EL (cell line): ENCODE data around the gene ARL2.

Experiments
- DNase-seq: peaks from one replicate; pipeline ENCODE4 v3.0.0-alpha.2; 2016

ARL2 gene

DNA sequence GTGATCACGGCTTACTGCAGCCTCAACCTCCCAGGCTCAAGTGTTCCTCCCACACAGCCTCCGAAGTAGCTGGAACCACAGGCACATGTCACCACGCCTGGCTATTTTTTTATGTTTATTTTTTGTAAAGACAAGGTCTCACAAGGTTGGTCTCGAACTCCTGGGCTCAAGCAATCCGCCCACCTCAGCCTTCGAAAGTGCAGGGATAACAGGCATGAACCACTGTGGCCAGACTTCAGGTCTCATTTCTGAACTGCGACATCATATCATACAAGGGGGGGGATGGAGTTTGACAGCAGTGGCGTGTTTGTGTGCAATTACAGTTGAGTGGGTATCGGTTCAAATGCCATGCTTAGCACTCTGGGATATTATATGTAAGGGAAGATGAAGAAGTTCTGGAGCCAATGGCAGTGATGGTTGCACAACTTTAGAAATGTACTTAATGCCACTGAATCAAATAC is 37.5 kb downstream of the ARL2 start:
- no peak for DNase-seq

DNA sequence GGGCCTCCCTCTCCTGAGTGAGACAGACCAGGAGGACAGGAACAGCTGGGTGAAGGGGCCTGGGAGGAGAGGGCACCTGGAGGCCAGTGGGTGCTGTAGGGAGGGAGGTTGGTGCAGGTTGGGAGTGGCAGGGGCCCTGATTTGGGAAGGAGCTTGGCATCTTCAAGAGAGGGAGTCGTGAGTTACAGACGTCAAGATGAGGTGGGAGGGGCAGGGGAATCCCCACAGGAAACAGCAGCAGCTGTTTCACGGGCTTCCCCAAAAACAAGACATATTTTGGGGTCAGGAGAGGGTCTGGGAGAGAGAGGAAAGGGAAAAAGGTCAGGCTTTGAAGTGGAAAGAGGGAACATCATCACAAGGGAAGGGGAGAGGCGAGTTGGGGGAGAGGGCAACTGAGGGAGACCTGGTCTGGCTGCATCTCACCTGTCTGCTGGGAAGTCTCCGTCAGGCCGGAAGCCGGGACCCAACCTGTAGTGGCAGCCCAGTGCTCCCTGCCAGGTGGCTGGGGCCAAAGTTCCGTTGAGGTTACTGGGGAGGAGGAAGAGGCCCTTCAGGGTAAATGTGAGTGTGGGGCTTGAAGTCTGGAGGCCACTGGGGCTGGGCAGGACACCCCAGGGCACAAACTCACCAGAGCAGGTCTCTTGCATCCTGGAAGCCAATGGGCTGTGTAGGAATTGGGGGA is 40.0 kb downstream of the ARL2 start:
- DNase-seq, result no peak

DNA sequence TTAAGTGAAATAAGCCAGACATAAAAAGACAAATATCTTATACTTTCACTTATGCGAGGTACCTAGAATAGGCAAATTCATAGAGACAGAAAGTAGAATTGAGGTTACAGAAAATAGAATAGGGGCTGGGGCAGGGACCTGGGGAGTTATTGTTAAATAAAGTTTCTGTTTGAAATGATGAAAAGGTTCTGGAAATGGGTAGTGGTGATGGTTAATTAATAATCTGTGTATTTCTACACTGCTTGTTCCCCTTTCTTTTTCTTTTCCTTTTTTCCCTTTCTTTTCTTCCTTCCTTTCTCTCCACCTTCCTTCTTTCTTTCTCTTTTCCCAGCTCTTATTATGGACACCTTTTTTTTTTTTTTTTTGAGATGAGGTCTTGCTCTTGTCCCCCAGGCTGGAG is 41.6 kb downstream of the ARL2 start:
- DNase-seq, result no peak

DNA sequence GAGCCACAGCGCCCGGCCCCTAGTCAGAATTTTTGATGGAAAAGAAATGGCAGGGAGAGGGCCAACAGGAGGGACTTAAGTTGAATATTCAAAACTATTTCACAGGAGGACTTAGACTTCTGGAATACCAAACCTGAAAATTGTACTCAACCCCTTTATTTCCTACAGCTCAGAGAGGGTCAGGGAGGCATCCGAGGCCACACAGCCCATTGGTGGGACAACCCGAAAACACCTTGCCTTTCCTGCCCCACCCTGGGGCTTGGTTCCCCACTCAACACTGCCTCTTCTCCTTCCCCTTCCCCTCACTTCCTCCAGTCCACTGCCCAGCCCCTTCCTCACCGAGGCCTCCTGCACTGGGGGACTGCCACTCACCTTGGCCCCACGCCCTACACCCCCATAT is 43.0 kb downstream of the ARL2 start:
- no peak for DNase-seq

DNA sequence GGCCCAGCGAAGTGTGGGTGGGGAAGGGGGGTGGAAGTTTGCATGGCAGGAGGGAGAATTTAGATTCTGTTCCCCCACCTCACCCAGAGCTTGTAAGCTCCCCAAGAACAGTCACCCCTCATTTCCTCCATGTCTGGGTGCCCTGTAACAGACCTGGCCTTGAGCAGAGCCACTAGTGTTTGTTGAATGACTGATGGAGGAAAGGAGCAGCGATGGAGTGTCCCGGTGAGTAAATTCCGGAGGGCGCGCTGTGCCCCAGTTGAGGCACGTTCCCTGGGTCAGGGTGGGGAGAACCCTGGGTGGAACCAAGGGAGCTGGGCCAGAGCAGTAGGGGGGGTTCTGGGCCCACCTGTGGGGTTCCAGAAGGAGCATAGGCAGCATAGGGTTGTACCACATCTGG is 43.6 kb downstream of the ARL2 start:
- DNase-seq, result no peak

DNA sequence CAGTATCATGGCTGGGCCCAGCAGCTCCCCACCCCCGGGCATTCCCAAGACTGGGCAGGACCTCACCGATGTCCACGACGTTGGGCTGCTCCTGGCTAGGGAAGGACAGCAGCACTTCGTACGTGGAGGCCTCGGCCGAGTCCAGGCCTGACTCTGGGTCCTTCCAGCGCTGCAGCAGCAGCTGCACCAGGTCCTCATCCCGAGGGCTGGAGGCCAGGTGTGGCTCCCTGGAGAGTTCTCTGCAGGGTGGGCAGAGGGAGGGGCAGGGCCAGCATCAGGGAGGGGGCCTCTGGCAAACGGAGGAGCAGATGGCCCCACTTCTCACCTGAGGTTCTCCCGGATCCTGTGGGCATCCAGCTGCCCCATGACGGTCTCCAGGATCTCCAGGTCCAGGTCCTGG is 44.1 kb downstream of the ARL2 start:
- DNase-seq, result no peak

DNA sequence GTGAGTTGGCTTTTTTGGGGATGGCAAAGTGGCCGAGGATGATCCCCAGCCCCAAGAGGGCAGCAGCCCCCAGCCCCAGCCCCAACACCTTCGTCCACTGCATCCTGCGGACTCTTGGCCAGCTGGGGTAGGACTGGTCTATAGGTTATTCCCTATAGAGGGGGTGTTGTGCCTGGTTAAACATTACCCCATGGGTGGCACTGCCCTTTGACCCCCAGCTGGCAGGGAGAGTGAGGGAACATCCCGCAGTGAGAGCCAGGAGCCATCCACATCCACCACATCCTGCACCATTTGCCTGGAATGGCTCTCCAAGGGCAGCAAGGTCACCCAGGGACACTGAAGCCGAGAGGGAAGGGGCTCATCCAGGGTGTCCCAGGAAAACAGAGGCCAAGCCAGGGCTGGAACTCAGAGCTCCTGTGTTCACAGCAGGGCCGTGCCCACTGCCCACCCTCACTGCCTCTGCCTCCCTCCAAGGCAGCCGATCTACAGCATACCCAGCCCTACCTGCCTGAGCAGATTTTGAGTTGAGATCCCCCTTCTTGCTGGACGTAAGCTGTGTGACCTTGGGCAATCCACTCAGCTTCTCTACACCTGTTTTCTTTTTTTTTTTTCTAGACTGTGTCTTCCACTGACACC is 44.6 kb downstream of the ARL2 start, which contains the start of gene NAALADL1:
TSS of gene NAALADL1 (minus strand) at position 135 of the 636 bp plus-strand sequence. CDS start at position 103, 32 bp downstream.
- no peak for DNase-seq

DNA sequence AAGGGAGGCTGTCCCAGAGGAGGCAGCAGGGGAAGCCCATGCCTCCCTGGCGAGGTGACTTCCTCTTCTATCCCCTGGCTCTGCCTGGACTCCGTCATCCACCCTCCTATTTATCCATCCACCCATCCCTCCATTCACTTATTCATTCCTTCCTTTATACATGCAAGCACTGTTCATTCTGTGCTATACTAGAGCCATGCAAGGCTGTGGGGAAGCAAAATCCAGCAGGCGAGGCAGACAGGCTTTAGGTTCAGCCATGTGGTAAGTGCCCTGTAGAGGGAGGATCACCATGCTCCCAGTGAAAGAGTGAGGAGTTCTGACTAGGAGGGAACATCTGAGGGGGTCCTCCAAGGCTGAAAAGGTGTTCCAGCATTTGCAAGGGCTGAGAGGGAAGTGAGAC is 45.6 kb downstream of the ARL2 start:
- no peak for DNase-seq

DNA sequence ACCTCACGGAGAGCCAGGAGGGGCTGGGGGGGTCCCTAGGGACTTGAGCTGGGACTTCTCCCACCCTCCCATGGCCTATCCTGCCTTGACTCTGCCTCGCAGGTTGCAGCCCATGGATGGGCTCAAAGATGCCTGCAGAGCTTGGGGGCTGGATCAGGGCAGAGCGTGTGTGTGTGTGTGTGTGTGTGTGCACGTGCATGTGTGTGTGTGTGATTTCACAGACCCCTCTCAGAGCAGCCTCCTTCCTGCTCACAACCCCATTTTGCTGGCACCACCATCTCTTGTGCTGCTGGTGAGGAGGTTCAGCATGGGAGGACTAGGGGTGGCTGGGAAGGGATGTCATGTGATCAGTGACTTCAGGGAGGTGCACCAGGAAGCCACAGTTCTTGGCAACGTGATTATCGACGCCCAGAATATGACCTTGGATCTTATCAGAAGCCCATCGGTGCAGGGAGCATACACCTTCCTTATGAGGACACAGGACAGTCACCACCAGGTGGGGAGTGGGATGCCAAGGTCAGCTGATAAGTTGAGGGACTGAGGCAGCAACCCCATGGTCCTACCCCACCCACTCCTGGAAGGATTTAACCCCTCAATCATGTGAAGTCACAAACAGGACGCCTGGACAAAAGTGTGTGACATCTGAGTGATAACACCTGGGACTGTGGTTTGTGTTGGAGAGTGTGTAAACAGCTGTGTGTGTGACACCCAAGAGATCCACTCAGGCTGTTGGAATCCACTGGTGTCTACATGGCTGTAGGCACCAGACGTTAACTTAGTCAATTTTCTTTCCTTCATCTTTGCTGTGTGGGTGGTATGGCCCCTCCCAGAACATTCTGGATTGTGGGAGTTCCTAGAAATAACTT is 46.2 kb downstream of the ARL2 start:
- no peak for DNase-seq

DNA sequence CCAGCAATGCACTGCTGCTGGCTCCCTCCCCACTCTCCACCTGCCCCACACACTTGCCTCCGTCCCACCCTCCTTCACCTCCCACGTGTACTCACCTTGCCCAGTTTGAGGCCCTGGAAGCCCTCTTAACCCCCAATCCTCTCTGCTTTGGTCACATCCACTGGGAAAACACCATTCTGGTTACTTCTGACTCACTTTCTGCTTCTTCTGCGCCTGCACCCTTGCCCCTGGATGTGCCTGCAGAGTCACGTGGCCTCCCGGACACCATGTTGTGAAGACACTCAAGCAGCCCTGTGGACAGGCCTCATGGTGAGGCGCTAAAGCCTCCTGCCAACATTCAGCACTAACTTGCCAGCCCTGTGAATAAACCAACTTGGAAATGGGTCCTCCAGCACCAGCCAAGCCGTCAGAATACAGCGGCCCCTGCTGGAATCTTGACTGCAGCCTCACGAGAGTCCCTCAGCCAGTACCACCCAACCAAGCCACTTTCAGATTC is 47.0 kb downstream of the ARL2 start:
- peak; percentile 17 for DNase-seq

DNA sequence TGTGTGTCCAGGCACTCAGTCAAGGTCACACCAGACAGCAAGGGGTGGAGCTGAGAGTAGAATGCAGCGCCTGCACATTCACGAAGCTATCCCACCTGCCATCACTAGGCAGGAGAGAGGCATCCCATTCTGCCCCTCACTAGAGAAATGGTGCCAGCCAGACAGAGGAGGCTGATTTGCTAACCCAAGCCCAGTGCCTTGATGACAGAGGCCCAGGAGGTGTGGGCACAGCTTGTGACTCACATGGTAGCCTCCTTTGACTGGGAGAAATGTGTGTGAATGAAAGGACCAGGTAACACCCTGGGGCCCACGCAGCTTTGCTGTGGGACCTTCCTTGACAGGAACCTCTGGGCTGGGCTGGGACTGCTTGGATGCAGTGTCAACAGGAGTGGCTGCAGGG is 49.6 kb downstream of the ARL2 start:
- DNase-seq, result no peak

DNA sequence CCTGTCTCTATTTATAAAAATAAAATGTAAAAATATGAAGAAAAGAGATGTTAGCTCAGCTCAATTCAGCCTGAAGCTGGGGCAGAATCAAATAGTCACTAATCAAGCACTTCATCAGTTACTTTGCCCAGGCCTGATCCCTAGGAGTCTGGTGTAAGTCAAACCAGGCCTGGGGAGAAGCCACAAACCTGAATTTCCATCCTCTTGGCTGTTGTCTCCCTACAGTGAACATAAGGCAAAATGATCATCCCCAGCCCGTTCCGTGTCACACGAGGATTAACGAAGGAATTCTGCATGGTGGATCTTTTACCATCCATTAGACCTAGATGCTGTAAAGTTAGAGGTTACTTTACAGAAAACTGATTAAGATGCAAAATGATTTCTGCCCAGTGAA is 50.9 kb downstream of the ARL2 start:
- DNase-seq, result no peak

DNA sequence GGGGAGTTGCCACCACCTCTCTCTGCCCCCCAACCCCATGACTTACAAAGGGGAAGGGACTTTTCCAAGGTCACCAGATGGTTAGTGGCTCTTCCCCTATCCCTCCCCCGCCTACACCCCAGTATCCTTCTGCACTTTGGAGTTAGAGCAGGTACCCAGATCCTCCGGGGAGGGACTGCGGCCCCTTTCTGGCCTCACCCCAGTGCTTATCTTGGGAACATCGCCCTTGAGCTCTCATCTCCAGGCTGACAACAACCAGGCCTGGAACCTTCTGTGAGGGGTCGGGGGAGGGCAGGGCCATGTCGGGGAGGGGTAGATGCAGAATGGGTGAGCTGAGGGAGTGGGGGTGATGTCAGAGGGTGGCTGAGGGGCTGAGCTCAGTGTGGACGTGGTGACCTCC is 51.9 kb downstream of the ARL2 start:
- DNase-seq, result no peak

DNA sequence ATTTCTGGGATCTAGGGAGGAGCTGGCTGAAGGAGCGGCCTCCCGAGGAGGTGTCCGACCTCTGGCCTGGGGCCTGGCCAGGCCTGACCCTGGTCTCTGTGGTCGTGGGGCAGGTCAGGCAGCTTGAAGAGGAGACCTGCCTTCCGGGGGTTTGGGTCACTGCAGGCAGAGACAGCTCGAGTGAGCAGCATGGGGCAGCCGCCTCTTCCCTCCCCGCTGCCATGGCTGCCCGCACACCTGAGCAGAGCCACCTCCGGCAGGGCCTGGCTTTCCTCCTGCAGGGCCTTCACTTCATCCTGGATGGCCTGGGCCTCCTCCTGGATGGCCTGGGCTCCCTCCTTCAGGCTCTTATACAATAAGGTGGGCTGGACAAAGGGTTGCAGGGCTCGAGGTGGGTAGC is 52.4 kb downstream of the ARL2 start:
- DNase-seq, result no peak

DNA sequence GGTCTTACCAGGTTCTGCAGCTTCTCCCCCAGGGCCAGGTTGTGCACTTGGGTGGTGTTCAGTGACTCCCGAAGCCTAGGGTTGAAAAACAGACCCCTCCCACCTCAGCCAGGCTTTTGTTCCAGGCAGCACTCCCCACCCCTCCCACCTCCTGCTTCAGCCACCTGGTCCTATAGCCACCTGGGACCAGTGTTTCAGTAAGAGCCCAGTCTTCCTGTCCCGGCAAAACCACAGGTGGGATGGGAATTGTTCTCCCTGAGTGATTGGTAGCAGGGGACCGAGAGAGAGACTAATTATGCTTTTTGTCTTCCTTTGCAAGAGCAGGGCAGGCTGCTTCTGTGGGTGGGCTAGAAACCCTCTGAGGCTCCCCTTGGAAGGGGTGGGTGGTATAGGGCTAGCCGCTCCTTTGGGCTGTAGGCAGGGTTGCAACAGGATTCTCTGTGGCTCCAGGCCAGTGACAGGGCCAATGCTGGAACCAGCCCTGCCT is 52.9 kb downstream of the ARL2 start:
- DNase-seq, result no peak

DNA sequence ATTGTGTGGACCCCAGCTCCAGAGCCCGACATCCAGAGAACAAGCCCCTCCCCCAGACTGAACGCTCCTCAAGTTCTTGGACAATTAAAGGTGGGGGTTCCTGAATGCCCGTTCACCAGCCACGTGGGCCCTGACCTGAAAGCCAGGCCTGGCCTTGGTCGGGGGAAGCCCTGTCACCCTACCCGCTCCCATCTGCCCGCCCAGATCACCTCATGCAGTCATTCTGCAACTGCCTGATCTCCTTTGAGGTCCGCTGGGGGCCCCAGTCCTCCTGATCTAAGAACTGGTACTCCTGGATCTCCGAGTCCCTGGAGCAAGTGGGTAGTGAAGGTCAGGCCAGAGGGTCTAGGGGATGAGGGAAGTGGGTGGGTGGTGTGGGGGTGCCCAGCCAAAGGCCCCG is 53.5 kb downstream of the ARL2 start:
- DNase-seq, result no peak

DNA sequence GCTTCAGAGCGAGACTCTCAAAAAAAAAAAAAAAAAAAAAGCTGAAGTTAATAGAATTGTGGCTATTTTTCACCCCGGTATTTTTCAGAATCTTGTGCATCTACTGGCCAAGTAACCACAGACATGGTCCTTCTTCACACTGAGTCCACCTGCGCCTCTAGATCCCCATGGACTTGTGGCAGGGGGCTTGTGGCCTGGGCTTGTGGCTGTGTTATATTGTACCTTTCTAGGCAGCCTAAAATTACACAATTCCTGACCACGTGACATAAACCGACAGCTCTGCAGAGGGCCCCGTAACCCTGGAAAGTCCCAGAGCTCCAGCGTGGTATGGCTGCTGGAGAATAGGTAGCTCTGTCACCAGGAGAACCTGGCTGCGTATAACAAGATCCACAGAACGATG is 55.3 kb downstream of the ARL2 start:
- no peak for DNase-seq
